ELF-1 (cell line): ENCODE data around the gene CBLC.

Experiments
- DNase-seq: peaks from one replicate; pipeline ENCODE4 v3.0.0-alpha.2; 2016; ENCODE audit warnings: low read depth, low spot score

The CBLC gene

GRCh38 chr19:44746946-44747738 lies 30.5 kb upstream of the CBLC start:
- peak; percentile 79 for DNase-seq

DNA sequence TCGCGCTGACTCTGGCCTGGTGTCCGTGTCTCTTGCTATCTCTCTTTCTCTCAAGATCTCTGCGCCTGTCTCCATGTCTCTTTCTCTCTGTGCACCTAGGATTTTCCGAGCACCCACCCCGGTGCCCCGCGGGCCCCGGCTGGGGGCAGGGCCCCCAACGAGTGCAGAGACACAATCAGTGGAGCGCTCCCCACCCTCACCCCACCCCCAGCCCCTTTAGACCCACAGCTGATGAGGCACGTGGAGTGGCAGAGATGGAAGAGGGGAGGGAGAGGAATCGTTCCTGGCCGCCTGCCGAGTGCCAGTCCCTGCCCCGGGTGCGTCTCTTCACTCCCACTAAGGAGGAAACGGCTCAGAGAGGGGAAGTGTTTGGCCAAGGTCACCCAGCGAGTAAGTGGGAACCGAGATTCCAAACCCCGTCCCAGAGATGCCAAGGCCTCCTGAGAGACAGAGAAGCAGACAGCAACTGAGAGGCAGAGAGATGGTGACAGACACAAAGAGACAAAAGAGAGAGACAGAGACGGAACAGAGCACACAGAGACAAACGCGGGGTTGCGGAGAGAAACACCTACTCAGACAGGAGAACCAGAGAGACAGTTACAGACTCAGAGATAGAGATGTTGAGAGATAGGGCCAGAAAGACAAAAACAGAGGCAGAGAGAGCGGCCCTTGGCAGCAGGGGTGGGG lies 29.8 kb upstream of the CBLC start:
- peak; percentile 44 for DNase-seq

GRCh38 chr19:44748426-44749254 lies 29.1 kb upstream of the CBLC start, which contains the start of gene BCL3:
Gene BCL3, plus strand, starts transcription at chr19:44748708. Its CDS starts 83 bp downstream, at chr19:44748791.
- no peak for DNase-seq

DNA sequence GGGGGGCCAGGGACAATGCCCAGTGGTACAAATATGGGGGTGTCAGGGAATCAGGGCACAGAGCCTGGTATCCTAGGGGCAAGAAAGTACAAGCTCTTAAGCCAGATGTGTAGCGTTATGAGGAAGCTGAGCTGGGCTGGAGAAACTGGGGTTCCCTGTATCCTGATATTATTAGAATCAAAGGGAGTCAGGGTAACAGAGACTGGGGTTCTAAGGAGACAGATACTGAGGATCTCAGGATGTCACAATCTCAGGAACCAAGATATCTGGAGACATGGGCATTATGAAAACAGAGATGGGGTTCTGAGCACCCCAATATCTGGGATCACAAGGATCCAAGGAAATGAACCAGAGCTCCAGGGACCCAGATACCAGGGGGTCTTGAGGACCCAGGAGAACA lies 28.4 kb upstream of the CBLC start:
- DNase-seq, result no peak

- no peak for DNase-seq
These were observed 27.7 kb upstream of the CBLC start for GRCh38 chr19:44749994-44750393.

DNA sequence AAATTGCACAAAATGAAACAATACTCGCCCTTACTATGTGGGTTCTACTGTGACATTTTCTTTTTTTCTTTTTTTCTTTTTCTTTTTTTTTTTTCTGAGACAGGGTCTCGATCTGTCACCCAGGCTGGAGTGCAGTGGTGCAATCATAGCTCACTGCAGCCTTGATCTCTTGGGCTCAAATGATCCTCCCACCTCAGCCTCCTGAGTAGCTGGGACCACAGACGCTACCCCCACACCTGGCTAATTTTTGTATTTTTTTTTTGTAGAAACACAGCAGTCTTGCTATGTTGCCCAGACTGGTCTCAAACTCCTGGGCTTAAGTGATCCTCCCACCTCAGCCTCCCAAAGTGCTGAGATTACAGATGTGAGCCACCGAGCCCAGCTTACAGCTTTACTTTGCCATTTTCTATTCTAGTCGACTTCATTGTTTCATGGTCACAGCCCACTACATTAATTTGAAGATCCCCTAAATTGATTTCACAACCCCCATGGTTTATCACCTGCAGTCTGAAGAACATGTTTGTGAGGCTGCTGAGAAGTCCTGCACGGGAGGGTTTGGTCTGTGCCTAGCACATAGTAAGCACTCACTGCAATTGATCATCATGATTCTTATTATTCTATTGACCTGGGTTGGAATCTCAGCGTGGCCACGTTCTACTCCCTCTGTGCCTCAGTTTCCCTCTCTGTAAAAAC lies 25.4 kb upstream of the CBLC start:
- no peak for DNase-seq

DNA sequence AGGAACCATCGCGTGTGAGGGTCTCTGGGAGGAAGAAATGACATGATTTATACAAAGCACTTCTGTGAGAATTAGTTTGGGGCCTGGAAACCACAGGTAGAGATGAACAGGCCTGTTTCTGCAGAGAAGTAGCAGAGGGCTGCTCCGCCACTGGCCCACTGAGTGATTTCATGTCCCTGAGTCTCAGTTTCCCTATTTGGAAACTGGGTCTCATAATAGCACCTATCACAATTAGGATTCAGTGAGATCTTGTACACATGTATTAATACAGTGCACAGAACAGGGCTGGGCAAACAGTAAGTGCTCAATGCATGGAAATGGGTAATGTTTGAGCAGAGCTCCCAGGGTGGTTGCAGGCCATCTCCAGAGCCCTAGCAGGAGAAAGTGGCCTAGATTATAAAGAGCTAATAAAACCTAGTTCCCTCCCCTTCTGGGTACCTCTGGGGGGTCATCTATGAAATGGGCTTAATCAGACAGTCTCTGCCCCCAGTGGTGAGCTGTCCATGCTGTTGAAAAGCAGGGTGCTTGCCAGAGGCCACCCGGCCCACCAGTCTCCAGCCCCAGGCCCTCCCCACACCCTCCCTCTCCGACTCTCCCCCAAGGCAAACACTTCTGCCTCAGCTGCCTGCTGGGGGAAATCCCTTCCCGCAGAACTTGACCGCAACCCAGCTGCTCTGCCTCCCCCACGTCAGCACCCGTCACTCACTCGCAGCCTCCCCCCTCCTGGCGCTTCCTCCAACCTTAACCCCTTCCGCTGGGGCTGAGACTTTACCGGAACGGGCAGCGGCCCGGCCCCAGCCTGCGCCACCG lies 24.7 kb upstream of the CBLC start:
- peak; percentile 75 for DNase-seq

GRCh38 chr19:44753626-44753931 lies 24.1 kb upstream of the CBLC start:
- DNase-seq, result no peak

- DNase-seq, result peak; percentile 53
These were observed 23.5 kb upstream of the CBLC start for GRCh38 chr19:44753932-44754749.

- DNase-seq, result no peak
These were observed 23.0 kb upstream of the CBLC start for GRCh38 chr19:44754750-44755080.

DNA sequence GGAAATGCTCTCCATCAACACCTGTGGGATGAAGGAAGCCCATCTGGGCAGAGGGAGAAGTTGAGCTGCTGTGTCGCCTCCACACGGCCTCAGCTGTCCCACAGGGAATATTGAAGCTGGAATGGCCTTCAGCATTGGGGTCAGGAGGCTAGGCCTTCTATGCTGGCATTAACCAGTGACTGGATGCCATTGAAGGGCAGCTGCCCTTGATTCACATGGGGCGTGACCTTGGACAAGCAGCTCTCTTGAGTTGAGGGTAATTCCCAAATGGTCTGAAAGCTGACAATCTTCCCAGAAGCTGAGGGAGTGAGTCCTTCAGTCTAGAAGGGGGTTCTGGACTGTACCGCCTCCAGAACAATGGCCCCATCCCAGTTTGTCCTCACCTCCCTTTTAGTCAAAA lies 22.5 kb upstream of the CBLC start:
- DNase-seq, result no peak

DNA sequence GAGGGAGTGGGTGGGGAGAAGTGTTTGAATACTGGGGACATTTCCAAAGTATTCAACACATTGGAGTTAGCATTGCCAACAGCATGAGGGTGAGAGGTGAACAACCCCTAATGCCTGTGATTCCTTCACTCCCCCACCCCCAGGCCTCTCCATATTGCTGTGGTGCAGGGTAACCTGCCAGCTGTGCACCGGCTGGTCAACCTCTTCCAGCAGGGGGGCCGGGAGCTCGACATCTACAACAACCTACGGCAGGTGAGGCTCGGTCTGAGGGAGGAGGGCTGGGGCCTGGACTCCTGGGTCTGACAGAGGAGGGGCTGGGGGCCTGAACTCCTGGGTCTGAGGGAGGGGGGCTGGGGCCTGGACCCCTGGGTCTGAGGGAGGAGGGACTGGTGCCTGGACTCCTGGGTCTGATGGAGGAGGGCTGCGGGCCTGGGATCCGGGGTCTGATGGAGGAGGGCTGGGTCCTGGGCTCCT lies 21.6 kb upstream of the CBLC start:
- no peak for DNase-seq

DNA sequence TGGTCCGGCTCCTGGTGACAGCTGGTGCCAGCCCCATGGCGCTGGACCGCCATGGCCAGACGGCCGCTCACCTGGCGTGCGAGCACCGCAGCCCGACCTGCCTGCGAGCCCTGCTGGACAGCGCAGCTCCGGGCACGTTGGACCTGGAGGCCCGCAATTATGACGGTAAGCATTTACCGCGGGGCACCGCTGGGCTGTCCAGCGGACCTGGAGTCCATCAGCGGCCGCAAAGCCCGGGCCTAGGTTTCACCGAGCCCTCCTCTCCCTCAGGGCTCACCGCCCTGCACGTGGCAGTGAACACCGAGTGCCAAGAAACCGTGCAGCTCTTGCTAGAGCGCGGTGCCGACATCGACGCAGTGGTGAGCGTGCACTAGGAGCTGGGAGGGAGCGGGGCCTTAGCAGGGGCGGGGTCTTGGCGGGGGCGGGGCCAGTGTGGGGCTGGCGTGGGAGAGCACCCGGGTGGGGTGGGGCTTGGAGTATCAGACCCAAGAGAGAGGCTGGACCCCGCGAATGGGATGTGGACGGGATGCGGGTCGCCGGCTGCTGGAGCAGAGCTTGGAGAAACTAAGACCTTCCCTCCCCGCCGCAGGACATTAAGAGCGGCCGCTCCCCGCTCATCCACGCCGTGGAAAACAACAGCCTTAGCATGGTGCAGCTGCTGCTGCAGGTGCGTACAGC lies 20.5 kb upstream of the CBLC start:
- peak; percentile 71 for DNase-seq

GRCh38 chr19:44757735-44758505 lies 19.8 kb upstream of the CBLC start:
- peak; percentile 75 for DNase-seq

DNA sequence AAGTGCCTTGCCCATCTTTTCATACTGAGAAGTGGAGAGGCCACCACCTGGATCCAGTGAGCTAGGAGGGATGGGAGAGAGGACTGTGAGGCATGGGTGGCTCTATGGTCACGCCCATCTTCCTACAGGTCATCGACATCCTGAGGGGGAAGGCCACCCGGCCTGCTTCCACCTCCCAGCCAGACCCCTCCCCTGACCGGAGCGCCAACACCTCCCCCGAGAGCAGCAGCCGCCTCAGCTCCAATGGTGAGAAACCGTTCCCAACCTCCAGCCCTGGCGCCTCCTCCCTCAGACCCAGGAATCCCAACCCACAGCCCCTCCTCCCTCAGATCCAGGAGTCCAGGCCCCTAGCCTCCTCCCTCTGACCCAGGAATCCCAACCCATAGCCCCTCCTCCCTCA lies 19.1 kb upstream of the CBLC start:
- peak; percentile 75 for DNase-seq

DNA sequence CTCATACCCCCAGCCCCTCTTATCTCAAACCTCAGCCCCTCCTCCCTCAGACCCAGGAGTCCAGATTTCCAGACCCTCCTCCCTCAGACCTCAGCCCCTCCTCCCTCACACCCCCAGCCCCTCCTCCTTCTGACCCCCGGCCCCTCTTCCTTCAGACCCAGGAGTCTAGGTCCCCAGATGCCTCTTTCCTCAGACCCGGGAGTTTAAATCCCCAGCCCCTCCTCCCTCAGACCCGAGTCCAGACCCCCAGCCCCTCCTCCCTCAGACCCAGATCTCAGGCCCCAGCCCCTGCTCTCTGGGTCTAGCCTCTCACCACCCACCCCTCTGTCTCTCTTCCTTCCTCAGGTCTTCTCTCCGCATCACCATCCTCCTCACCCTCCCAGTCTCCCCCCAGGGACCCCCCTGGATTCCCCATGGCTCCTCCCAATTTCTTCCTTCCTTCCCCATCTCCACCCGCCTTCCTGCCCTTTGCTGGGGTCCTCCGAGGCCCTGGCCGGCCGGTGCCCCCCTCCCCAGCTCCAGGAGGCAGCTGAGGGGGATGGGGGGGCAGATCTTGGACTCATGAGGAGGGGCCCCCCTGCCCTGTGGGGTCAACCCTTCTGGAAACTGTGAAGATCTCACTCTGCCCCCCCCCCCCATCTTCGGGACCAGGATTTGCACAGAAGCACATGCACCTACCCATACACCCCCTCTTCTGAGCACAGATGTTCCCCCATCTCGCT lies 18.4 kb upstream of the CBLC start:
- no peak for DNase-seq

GRCh38 chr19:44762038-44762437 lies 15.7 kb upstream of the CBLC start:
- DNase-seq, result no peak
